Tibial artery (tissue), 4 donors: Measurements from ENCODE around the gene ACSM4.
"Not testable (repeated sequence)": the region's sequence is repeated elsewhere in the genome, so short reads cannot be mapped to it uniquely, and the experiment has no call there.

Experiments
- DNase-seq, 2 donors: peaks; one replicate each; pipeline ENCODE4 v3.0.0-alpha.2; 2019
- H3K27ac ChIP-seq, 2 donors: fragments of 200-600 bp; sonication (generic) in 1 of 2; 1 replicate in 1 of 2; 2 replicates in 1 of 2; pipeline ENCODE4 v1.5.1; 2018 to 2019; ENCODE audit warnings: mild to moderate bottlenecking in 1 of 2
- H3K27me3 ChIP-seq, 2 donors: fragments of 200-600 bp; sonication (generic) in 1 of 2; one replicate each; pipeline versions ENCODE4 v1.5.1 to v1.6.0; 2016 to 2019
- H3K36me3 ChIP-seq, 3 donors: fragments of 200-600 bp; sonication (generic) in 2 of 3; one replicate each; pipeline ENCODE4 v1.5.1; 2016 to 2019; ENCODE audit warnings: mild to moderate bottlenecking in 2 of 3
- H3K4me1 ChIP-seq, 4 donors: fragments of 200-600 bp; sonication (generic) in 2 of 4; 1 replicate in 3 of 4; 2 replicates in 1 of 4; pipeline ENCODE4 v1.5.1; 2016 to 2019
- H3K4me3 ChIP-seq, 2 donors: fragments of 200-600 bp; sonication (generic) in 1 of 2; 1 replicate in 1 of 2; 2 replicates in 1 of 2; pipeline ENCODE4 v1.5.1; 2018 to 2019; ENCODE audit warnings: mild to moderate bottlenecking in 2 of 2
- H3K9me3 ChIP-seq, 3 donors: fragments of 200-600 bp; sonication (generic) in 1 of 3; one replicate each; pipeline ENCODE4 v1.5.1; 2016 to 2019
- CTCF ChIP-seq, 2 experiments: fragments of 200-600 bp in 1 of 2; fragments of 450-650 bp in 1 of 2; IDR thresholded peaks; one replicate each; pipeline ENCODE4 v1.5.1; 2017 to 2019; ENCODE audit warnings: antibody characterized with exemption in 2 of 2, mild to moderate bottlenecking in 1 of 2, moderate library complexity in 1 of 2
- intact Hi-C: fragments of 100-400 bp; cut with DNase I; formaldehyde crosslinking; loops from one replicate; pipeline ENCODE4 v1.15.0; 2023; ENCODE audit warnings: low total_unique reads

The ACSM4 gene

GRCh38 chr12:7310070-7310469, 6.2 kb downstream of the ACSM4 start:
- intact Hi-C loops = no loop called here
- DNase-seq = no peak
- Histone ChIP-seq H3K36me3 (no peaks in the 10 kb centered on the region), H3K4me1 (no peaks in the 10 kb centered on the region), H3K9me3 (no peaks in the 10 kb centered on the region), H3K27me3 (no peaks in the 10 kb centered on the region), H3K27ac (no peak overlapping the region), H3K4me3 (no peak overlapping the region)
- TF ChIP-seq CTCF (IDR thresholded peaks at IDR 0.05) = no peak

- Histone ChIP-seq H3K4me1 (no peaks in the 10 kb centered on the region), H3K9me3 (no peaks in the 10 kb centered on the region), H3K27me3 (no peaks in the 10 kb centered on the region), H3K27ac (no peak overlapping the region), H3K4me3 (no peak overlapping the region), H3K36me3 (no peaks in the 10 kb centered on the region)
- intact Hi-C loops = no loop called here
- no peak for DNase-seq
- no peak for TF ChIP-seq CTCF (IDR thresholded peaks at IDR 0.05)
Measured at GRCh38 chr12:7319930-7320329, 16.1 kb downstream of the ACSM4 start.

- no peak overlapping the region for H3K27ac ChIP-seq
- H3K4me1 ChIP-seq = no peaks in the 10 kb centered on the region
- no peak for DNase-seq
- H3K36me3 ChIP-seq = no peaks in the 10 kb centered on the region
- intact Hi-C loops = no loop called here
- no peak overlapping the region for H3K4me3 ChIP-seq
- no peaks in the 10 kb centered on the region for H3K27me3 ChIP-seq
- TF ChIP-seq CTCF (IDR thresholded peaks at IDR 0.05) = no peak
- no peaks in the 10 kb centered on the region for H3K9me3 ChIP-seq
Measured at GRCh38 chr12:7321624-7322023, 17.8 kb downstream of the ACSM4 start.

GRCh38 chr12:7322599-7322998, 18.7 kb downstream of the ACSM4 start:
- H3K9me3 ChIP-seq = no peaks in the 10 kb centered on the region
- DNase-seq = no peak
- H3K36me3 ChIP-seq = no peaks in the 10 kb centered on the region
- no peak for TF ChIP-seq CTCF (IDR thresholded peaks at IDR 0.05)
- intact Hi-C loops = no loop called here
- H3K4me3 ChIP-seq = no peak overlapping the region
- no peaks in the 10 kb centered on the region for H3K27me3 ChIP-seq
- H3K4me1 ChIP-seq = no peaks in the 10 kb centered on the region
- H3K27ac ChIP-seq = no peak overlapping the region

GRCh38 chr12:7324176-7324575, 20.3 kb downstream of the ACSM4 start:
- intact Hi-C loops = no loop called here
- no peak overlapping the region for H3K27ac ChIP-seq
- no peaks in the 10 kb centered on the region for H3K36me3 ChIP-seq
- TF ChIP-seq CTCF (IDR thresholded peaks at IDR 0.05) = no peak
- no peak for DNase-seq
- no peak overlapping the region for H3K4me3 ChIP-seq
- H3K27me3 ChIP-seq = no peaks in the 10 kb centered on the region
- H3K4me1 ChIP-seq = no peaks in the 10 kb centered on the region
- H3K9me3 ChIP-seq = no peaks in the 10 kb centered on the region

- no peak for DNase-seq
- Histone ChIP-seq H3K36me3 (no peaks in the 10 kb centered on the region), H3K9me3 (peaks cover 0 to 9% (median 0%) of the 10 kb centered on the region in 3 donors), H3K27me3 (no peaks in the 10 kb centered on the region), H3K4me1 (no peaks in the 10 kb centered on the region), H3K27ac (no peak overlapping the region), H3K4me3 (no peak overlapping the region)
- intact Hi-C loops = no loop called here
- no peak for TF ChIP-seq CTCF (IDR thresholded peaks at IDR 0.05)
Measured at GRCh38 chr12:7327918-7328317, 24.0 kb downstream of the ACSM4 start.

- H3K9me3 ChIP-seq, intact Hi-C loops, DNase-seq, H3K27me3 ChIP-seq, H3K36me3 ChIP-seq, H3K4me3 ChIP-seq, H3K27ac ChIP-seq, H3K4me1 ChIP-seq: not testable (repeated sequence)
Measured at GRCh38 chr12:7337790-7338189, 33.9 kb downstream of the ACSM4 start.
